ENCODE measurements around the gene SCO2. TPM values are rescaled to one million over a fixed set of nuclear protein-coding genes. Genes with fewer than 3 reads are reported as not detected.
A peak's percentile ranks its signal among the peaks of the same experiment; 100 is the strongest.

SCO2 gene
- total and polyA plus RNA-seq, 9 of the 15 experiments (the other 6 are each of a cell fraction or from before 2014, with no cell fraction given) = 0.34 to 4.0 (median 1.1) TPM; not detected in 3

DNA sequence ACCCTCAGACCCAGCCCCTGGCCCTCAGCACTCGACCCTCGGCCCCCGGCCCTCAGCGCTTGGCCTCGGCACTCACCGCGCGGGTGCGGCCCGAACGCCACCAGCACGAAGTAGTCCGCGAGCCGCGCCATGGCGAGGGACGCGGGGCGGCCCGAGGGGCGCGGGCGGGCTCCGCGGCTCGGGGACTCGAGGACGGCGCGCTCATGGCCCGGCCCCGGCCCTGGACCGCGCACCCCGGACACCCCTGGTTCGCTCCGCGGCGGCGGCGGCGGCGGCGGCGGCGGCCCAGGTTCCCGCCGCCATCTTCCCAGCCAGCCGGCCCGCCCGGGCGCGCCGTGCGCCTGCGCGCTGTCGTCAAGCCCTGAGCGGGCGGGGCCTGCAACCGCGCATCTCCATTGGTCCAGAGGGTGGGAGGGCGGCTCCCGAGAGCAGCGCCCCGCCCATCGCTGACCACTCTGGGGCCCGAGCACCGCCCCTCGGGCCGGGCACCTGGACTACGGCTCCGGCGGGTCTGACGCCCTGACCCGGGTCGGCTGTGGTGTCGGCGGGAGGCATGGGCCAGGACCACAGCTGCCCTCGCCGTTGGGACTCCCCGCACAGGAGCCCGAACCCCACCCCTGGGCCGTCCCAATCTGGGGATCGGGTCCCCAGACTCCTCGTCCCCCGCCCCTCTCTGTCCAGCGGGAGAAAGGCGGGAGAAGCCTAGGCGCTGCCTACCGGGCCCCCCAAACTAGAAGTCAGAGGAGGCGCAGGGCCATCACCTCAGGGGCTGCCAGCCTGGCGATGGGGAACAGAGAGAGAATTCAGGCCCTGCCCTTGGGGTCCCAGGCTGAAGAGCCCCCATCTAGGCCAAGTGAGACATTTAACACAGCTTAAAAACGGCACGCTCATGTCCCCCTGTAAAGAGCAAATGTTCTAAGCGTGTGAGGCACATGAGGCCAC, 50.4 kb downstream of the SCO2 start, which contains the start of gene SBF1 (continued):
- TF ChIP-seq, protein P1, sequence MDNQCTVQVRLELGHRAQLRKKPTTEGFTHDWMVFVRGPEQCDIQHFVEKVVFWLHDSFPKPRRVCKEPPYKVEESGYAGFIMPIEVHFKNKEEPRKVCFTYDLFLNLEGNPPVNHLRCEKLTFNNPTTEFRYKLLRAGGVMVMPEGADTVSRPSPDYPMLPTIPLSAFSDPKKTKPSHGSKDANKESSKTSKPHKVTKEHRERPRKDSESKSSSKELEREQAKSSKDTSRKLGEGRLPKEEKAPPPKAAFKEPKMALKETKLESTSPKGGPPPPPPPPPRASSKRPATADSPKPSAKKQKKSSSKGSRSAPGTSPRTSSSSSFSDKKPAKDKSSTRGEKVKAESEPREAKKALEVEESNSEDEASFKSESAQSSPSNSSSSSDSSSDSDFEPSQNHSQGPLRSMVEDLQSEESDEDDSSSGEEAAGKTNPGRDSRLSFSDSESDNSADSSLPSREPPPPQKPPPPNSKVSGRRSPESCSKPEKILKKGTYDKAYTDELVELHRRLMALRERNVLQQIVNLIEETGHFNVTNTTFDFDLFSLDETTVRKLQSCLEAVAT (IDR thresholded peaks at IDR 0.05) = no peak
- TF ChIP-seq SRSF7 (optimal IDR thresholded peaks at IDR 0.05; ENCODE audit: low read depth, low read length) (no peak), ATF1 (CRISPR knock-in tag; IDR thresholded peaks at IDR 0.05) (no peak), ATF1 (tag; IDR thresholded peaks at IDR 0.05) (0 out of 2 replicates have a peak, but pooled peaks have one; percentile 15), HMG20A (CRISPR knock-in tag; conservative IDR thresholded peaks at IDR 0.05) (no peak), MTA2 (IDR thresholded peaks at IDR 0.05; ENCODE audit: low read depth) (no peak), SFPQ (IDR thresholded peaks at IDR 0.05; ENCODE audit: low read depth, low read length) (no peak), ZEB2 (IDR thresholded peaks at IDR 0.05) (no peak), LEF1 (IDR thresholded peaks at IDR 0.05) (no peak), MBD2 (IDR thresholded peaks at IDR 0.05; ENCODE audit: borderline replicate concordance, low read depth) (no peak), ZBTB33 (CRISPR knock-in tag; IDR thresholded peaks at IDR 0.05) (no peak), L3MBTL2 (IDR thresholded peaks at IDR 0.05) (peak; percentile 46; the same call in 1 of the 2 replicates), SMARCA4 (IDR thresholded peaks at IDR 0.05) (no peak), SIRT6 (IDR thresholded peaks at IDR 0.05; ENCODE audit: low read depth, low read length) (no peak), DNMT1 (IDR thresholded peaks at IDR 0.05) (no peak), BRF1 (IDR thresholded peaks at IDR 0.05; ENCODE audit: borderline replicate concordance, extremely low read depth, insufficient read length) (no peak), IRF2 (CRISPR knock-in tag; IDR thresholded peaks at IDR 0.05) (no peak), ZNF696 (CRISPR knock-in tag; conservative IDR thresholded peaks at IDR 0.05) (no peak), TAF9B (IDR thresholded peaks at IDR 0.05; ENCODE audit: partially characterized antibody) (no peak), PURB (CRISPR knock-in tag; IDR thresholded peaks at IDR 0.05; ENCODE audit: low read depth) (no peak), ZNF583 (CRISPR knock-in tag; IDR thresholded peaks at IDR 0.05) (no peak), KLF16 (IDR thresholded peaks at IDR 0.05) (no peak), ZNF561 (CRISPR knock-in tag; conservative IDR thresholded peaks at IDR 0.05) (no peak), DIDO1 (tag; IDR thresholded peaks at IDR 0.05; ENCODE audit: low read depth) (no peak), THRAP3 (IDR thresholded peaks at IDR 0.05; ENCODE audit: borderline replicate concordance) (no peak)
